ENCODE results near the gene HSD11B2. TPM values are rescaled to one million over a fixed set of nuclear protein-coding genes. Genes with fewer than 3 reads are reported as not detected.

HSD11B2 gene
- total and polyA plus RNA-seq, 4 donors = 0.51 to 6.7 (median 2.2) TPM

DNA sequence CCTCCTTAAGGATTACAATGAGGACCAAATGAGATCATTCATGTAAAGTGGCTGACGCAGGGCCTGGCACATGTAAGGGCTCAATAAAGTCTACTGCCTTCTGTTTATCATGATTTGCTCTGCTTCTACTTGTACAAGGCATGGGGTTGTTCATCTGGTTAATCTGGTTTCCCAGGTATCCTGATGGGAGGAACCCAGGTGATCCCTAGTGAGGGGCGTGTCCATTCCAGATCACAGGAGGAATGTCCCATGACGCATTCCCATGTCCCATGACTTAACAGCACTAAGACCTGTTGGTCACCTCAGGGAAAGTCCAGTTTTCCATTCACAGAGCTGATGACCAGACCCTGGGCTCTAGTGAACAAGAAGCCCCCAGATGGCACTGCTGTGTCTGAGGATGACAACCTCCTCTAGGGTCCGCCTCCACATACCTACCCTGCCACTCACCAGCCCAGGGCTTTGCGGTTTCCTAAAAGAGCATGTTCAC, 26.1 kb upstream of the HSD11B2 start:
- no peaks in the 10 kb centered on the region for H3K36me3 ChIP-seq (ENCODE audit: control insufficient read depth in 4 of 4, insufficient read depth in 3 of 4, low read depth in 1 of 4, low read length in 3 of 4)
- H3K27ac ChIP-seq (ENCODE audit: low read depth in 1 of 2, low read length in 2 of 2) = no peak overlapping the region
- H3K9ac ChIP-seq (ENCODE audit: low read depth in 1 of 2, low read length in 2 of 2) = no peak overlapping the region
- H3K4me3 ChIP-seq (ENCODE audit: low read depth in 1 of 3, low read length in 3 of 3) = no peak overlapping the region
- WGBS = 92% methylated on average over 5 of the region's 5 CpGs
- no peak for DNase-seq (ENCODE audit: low spot score)
- H3K9me3 ChIP-seq (ENCODE audit: control insufficient read depth in 4 of 4, low read length in 3 of 4) = no peaks in the 10 kb centered on the region
- TF ChIP-seq SP1 (IDR thresholded peaks at IDR 0.05) (peak; percentile 60), REST (IDR thresholded peaks at IDR 0.05) (no peak)
- H3K4me1 ChIP-seq (ENCODE audit: control insufficient read depth in 4 of 4, insufficient read depth in 4 of 4, low read length in 3 of 4) = no peaks in the 10 kb centered on the region
- no peaks in the 10 kb centered on the region for H3K27me3 ChIP-seq (ENCODE audit: control insufficient read depth in 4 of 4, insufficient read depth in 4 of 4, low read length in 3 of 4)

DNA sequence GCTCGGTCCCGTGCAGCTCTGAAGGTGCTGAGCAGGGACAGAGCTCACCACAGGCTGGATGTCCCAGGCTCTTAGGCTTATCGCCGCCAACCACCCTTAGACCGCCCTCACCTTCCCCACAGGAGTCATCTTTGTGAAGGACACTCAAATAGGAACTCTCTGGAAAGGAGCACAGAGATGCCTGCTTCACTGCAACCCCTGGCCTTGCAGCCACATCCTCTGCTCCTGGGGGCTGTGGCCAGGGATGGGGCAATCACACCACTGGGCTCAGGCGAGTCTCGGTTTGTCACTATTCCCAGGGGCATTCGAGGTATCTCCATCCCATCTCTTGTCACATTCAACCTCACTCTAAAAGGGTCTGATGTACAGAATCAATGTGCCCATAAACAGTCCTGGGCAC, 25.6 kb upstream of the HSD11B2 start:
- Histone ChIP-seq H3K27ac (ENCODE audit: low read depth in 1 of 2, low read length in 2 of 2) (no peak overlapping the region), H3K27me3 (ENCODE audit: control insufficient read depth in 4 of 4, insufficient read depth in 4 of 4, low read length in 3 of 4) (no peaks in the 10 kb centered on the region), H3K36me3 (ENCODE audit: control insufficient read depth in 4 of 4, insufficient read depth in 3 of 4, low read depth in 1 of 4, low read length in 3 of 4) (no peaks in the 10 kb centered on the region), H3K4me1 (ENCODE audit: control insufficient read depth in 4 of 4, insufficient read depth in 4 of 4, low read length in 3 of 4) (no peaks in the 10 kb centered on the region), H3K9ac (ENCODE audit: low read depth in 1 of 2, low read length in 2 of 2) (no peak overlapping the region), H3K4me3 (ENCODE audit: low read depth in 1 of 3, low read length in 3 of 3) (no peak overlapping the region), H3K9me3 (ENCODE audit: control insufficient read depth in 4 of 4, low read length in 3 of 4) (no peaks in the 10 kb centered on the region)
- no peak for DNase-seq (ENCODE audit: low spot score)
- TF ChIP-seq REST (IDR thresholded peaks at IDR 0.05) (no peak), JUND (IDR thresholded peaks at IDR 0.05) (no peak), NR2F2 (IDR thresholded peaks at IDR 0.05) (no peak), RXRA (IDR thresholded peaks at IDR 0.05) (no peak), RAD21 (IDR thresholded peaks at IDR 0.05) (no peak), FOXA2 (IDR thresholded peaks at IDR 0.05) (no peak), ATF3 (IDR thresholded peaks at IDR 0.05) (no peak), SP1 (IDR thresholded peaks at IDR 0.05) (no peak), HNF4G (IDR thresholded peaks at IDR 0.05) (no peak), GABPA (IDR thresholded peaks at IDR 0.05 in 1 of 2, conservative IDR thresholded peaks at IDR 0.05 in 1 of 2) (no peak), FOXA1 (IDR thresholded peaks at IDR 0.05) (no peak), EGR1 (IDR thresholded peaks at IDR 0.05; ENCODE audit: low read depth in 2 of 2) (no peak), ZBTB33 (IDR thresholded peaks at IDR 0.05) (no peak)
- TF ChIP-seq, protein P1, sequence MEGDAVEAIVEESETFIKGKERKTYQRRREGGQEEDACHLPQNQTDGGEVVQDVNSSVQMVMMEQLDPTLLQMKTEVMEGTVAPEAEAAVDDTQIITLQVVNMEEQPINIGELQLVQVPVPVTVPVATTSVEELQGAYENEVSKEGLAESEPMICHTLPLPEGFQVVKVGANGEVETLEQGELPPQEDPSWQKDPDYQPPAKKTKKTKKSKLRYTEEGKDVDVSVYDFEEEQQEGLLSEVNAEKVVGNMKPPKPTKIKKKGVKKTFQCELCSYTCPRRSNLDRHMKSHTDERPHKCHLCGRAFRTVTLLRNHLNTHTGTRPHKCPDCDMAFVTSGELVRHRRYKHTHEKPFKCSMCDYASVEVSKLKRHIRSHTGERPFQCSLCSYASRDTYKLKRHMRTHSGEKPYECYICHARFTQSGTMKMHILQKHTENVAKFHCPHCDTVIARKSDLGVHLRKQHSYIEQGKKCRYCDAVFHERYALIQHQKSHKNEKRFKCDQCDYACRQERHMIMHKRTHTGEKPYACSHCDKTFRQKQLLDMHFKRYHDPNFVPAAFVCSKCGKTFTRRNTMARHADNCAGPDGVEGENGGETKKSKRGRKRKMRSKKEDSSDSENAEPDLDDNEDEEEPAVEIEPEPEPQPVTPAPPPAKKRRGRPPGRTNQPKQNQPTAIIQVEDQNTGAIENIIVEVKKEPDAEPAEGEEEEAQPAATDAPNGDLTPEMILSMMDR (IDR thresholded peaks at IDR 0.05; ENCODE audit: low read depth, low read length, missing input control) = no peak
- TF ChIP-seq, protein P2, sequence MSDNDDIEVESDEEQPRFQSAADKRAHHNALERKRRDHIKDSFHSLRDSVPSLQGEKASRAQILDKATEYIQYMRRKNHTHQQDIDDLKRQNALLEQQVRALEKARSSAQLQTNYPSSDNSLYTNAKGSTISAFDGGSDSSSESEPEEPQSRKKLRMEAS (IDR thresholded peaks at IDR 0.05) = no peak
- WGBS = 88% methylated on average over 8 of the region's 8 CpGs
